ENCODE data around the gene FIGNL2. TPM values are rescaled to one million over a fixed set of nuclear protein-coding genes. Genes with fewer than 3 reads are reported as not detected.

FIGNL2 gene
- total and polyA plus RNA-seq, 2 of the 4 experiments (the other 2 are of a cell fraction): under 0.01 to 0.12 TPM

DNA sequence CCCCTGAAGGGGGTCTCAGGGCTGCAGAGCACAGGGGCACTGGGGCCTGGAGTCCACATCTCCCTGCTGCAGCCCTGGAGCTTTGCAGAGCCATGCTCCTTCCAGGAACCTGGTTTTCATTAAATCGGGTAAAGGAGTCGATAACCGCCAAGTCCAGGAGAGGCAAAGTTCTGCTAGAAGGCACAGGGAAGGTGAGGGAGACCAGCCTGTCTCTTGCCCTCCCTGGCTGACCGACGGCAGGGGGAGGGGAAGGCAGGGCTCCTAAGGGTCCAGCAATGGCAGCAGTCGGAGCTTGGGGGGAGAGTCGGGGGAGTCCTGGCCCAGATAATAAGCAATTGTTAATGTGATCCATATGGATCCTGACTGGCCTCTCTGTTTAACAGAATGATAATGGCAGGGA, 3.0 kb downstream of the FIGNL2 start:
- no TSS peak for BruUV-seq (replicated peaks)
- Histone ChIP-seq H3K4me1 (ENCODE audit: control insufficient read depth, insufficient read depth, low read length) (no peaks in the 10 kb centered on the region), H2BK5ac (ENCODE audit: low read depth, low read length, poor library complexity, severe bottlenecking) (no peak overlapping the region), H3K18ac (ENCODE audit: low read depth, low read length) (no peak overlapping the region), H3K56ac (ENCODE audit: extremely low read depth, insufficient read depth, low read length) (no peak overlapping the region), H2AK9ac (replicated peaks; ENCODE audit: low read depth, low read length, poor library complexity) (no peak overlapping the region), H3K9ac (ENCODE audit: low read depth, low read length) (no peak overlapping the region), H4K91ac (ENCODE audit: insufficient read depth, low read depth, low read length) (no peak overlapping the region), H3K4me2 (ENCODE audit: low read depth, low read length) (no peak overlapping the region), H2AK5ac (ENCODE audit: low read depth, low read length) (no peak overlapping the region), H4K20me1 (ENCODE audit: insufficient read depth, low read length) (no peaks in the 10 kb centered on the region), H3K36me3 (ENCODE audit: control insufficient read depth, insufficient read depth, low read length) (no peaks in the 10 kb centered on the region), H3K9me3 (ENCODE audit: control insufficient read depth, insufficient read depth, low read length) (no peaks in the 10 kb centered on the region), H3K79me1 (ENCODE audit: low read depth in 1 of 2, low read length in 2 of 2) (no peaks in the 10 kb centered on the region), H2BK15ac (ENCODE audit: low read depth, low read length) (no peak overlapping the region), H2AFZ (replicated peaks; ENCODE audit: low read length, poor library complexity) (no peak overlapping the region), H2BK20ac (ENCODE audit: low read depth, low read length) (no peak overlapping the region), H3K4me3 (ENCODE audit: insufficient read depth, low read depth, low read length) (no peak overlapping the region), H3K9me1 (ENCODE audit: insufficient read depth, low read length) (peaks cover 3% of the 10 kb centered on the region; the same call in 1 of the 2 replicates), H3K27me3 (ENCODE audit: control insufficient read depth, insufficient read depth, low read length) (peaks cover 76% of the 10 kb centered on the region), H3K14ac (replicated peaks; ENCODE audit: low read depth, low read length) (no peak overlapping the region), H4K5ac (ENCODE audit: low read depth, low read length) (no peak overlapping the region), H2BK120ac (ENCODE audit: low read depth, low read length) (no peak overlapping the region), H3K27ac (ENCODE audit: insufficient read depth, low read length) (no peak overlapping the region), H3K4ac (ENCODE audit: low read depth, low read length) (no peak overlapping the region), H4K8ac (ENCODE audit: low read depth in 2 of 2, low read length in 2 of 2) (no peak overlapping the region), H3K23ac (ENCODE audit: low read depth, low read length) (no peak overlapping the region)
- ATAC-seq (ENCODE audit: low read depth): no peak
- POLR2A ChIA-PET (ENCODE audit: unreplicated experiment): no interaction called here
- TF ChIP-seq MXI1 (IDR thresholded peaks at IDR 0.05; ENCODE audit: borderline replicate concordance, low read depth, low read length) (no peak), RCOR1 (IDR thresholded peaks at IDR 0.05; ENCODE audit: insufficient replicate concordance, low read length) (no peak), RAD21 (IDR thresholded peaks at IDR 0.05; ENCODE audit: low read length) (no peak), BHLHE40 (IDR thresholded peaks at IDR 0.05; ENCODE audit: low read depth, low read length) (no peak), USF2 (IDR thresholded peaks at IDR 0.05; ENCODE audit: low read depth, low read length) (no peak), SMC3 (IDR thresholded peaks at IDR 0.05; ENCODE audit: low read depth, low read length) (no peak), MAFK (IDR thresholded peaks at IDR 0.05; ENCODE audit: low read depth, low read length) (no peak)
- in situ Hi-C loops (cut with MboI; ENCODE audit: low sequenced_read_pairs): no loop called here
- no peak for DNase-seq
- 72% methylated on average over 4 of the region's 7 CpGs; no CpG with 5 or more reads in 1 of the 2 experiments for WGBS, 2 experiments (ENCODE audit: extremely low coverage in 2 of 2, insufficient read length in 1 of 2)
- CTCF ChIA-PET: no interaction called here
- dilution Hi-C loops (cut with HindIII; ENCODE audit: low sequenced_read_pairs, unreplicated experiment): no loop called here
- intact Hi-C loops (cut with micrococcal nuclease): no loop called here

All from IMR-90 (cell line).